Peyer's patch (tissue), 4 donors: Measurements from ENCODE around the gene LCN1.

ENCODE experiments used
- POLR2A ChIP-seq, 2 donors: fragments of 450-650 bp; IDR thresholded peaks; one replicate each; pipeline ENCODE4 v1.5.1; 2017; ENCODE audit warnings: antibody characterized with exemption in 2 of 2, mild to moderate bottlenecking in 2 of 2, moderate library complexity in 2 of 2
- TF ChIP-seq, protein P1 (sequence below), 6 experiments: fragments of 450-650 bp in 4 of 6; fragments of 200-600 bp in 2 of 6; sonication (generic) in 1 of 6; IDR thresholded peaks; one replicate each; pipeline ENCODE4 v1.5.1; 2017 to 2019; ENCODE audit warnings: antibody characterized with exemption in 6 of 6, mild to moderate bottlenecking in 3 of 6, moderate library complexity in 1 of 6

- no peak for TF ChIP-seq POLR2A (IDR thresholded peaks at IDR 0.05)
- TF ChIP-seq, protein P1, sequence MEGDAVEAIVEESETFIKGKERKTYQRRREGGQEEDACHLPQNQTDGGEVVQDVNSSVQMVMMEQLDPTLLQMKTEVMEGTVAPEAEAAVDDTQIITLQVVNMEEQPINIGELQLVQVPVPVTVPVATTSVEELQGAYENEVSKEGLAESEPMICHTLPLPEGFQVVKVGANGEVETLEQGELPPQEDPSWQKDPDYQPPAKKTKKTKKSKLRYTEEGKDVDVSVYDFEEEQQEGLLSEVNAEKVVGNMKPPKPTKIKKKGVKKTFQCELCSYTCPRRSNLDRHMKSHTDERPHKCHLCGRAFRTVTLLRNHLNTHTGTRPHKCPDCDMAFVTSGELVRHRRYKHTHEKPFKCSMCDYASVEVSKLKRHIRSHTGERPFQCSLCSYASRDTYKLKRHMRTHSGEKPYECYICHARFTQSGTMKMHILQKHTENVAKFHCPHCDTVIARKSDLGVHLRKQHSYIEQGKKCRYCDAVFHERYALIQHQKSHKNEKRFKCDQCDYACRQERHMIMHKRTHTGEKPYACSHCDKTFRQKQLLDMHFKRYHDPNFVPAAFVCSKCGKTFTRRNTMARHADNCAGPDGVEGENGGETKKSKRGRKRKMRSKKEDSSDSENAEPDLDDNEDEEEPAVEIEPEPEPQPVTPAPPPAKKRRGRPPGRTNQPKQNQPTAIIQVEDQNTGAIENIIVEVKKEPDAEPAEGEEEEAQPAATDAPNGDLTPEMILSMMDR (IDR thresholded peaks at IDR 0.05) = no peak
Measured at GRCh38 chr9:135547756-135548736, 26.8 kb downstream of the LCN1 start.
